Spinal cord (tissue), 10 donors: ENCODE data around the gene MOGAT1. TPM values are rescaled to one million over a fixed set of nuclear protein-coding genes. Genes with fewer than 3 reads are reported as not detected.
"Not testable (repeated sequence)": the region's sequence is repeated elsewhere in the genome, so short reads cannot be mapped to it uniquely, and the experiment has no call there.

Source experiments
- DNase-seq, 6 donors: peaks; one replicate each; pipeline versions ENCODE4 v3.0.0 to v3.0.0-alpha.2; 2013 to 2015; ENCODE audit warnings: low spot score in 6 of 6, low read depth in 4 of 6
- H3K27ac ChIP-seq: one replicate; pipeline ENCODE4 v1.5.1; 2013; ENCODE audit warnings: low read depth, low read length, control low read depth
- H3K27me3 ChIP-seq: one replicate; pipeline ENCODE4 v1.6.1; 2013; ENCODE audit warnings: low read length; ENCODE audit not compliant: control insufficient read depth, insufficient read depth
- H3K36me3 ChIP-seq: one replicate; pipeline ENCODE4 v1.6.1; 2013; ENCODE audit warnings: low read length; ENCODE audit not compliant: control insufficient read depth, insufficient read depth
- H3K4me1 ChIP-seq: one replicate; pipeline ENCODE4 v1.6.1; 2013; ENCODE audit warnings: low read length; ENCODE audit not compliant: control insufficient read depth, insufficient read depth
- H3K4me3 ChIP-seq: one replicate; pipeline ENCODE4 v1.5.1; 2013; ENCODE audit warnings: low read depth, low read length, control low read depth
- H3K9me3 ChIP-seq: one replicate; pipeline ENCODE4 v1.6.1; 2013; ENCODE audit warnings: low read length; ENCODE audit not compliant: control insufficient read depth, insufficient read depth
- WGBS: methylation state at CpG from one replicate; pipeline ENCODE4 v1.1.5; 2013; ENCODE audit warnings: missing lambda C conversion rate; ENCODE audit not compliant: insufficient coverage; 5-methylcytosine and 5-hydroxymethylcytosine counted together
- polyA plus RNA-seq, 2 donors: library from polyadenylated mRNA; unstranded; fragments of 120-200 nt; gene quantifications; one replicate each; pipeline ENCODE4 v1.2.1, GENCODE V29; 2013; ENCODE audit not compliant: insufficient read length in 2 of 2
- total RNA-seq, 2 donors: library from RNA; depleted of rRNA in 1 of 2; stranded (reverse); fragments of 120-200 nt in 1 of 2; fragments of >200 nt in 1 of 2; gene quantifications; one replicate each; pipeline versions ENCODE4 v1.2.3 to v1.2.4, GENCODE V29; 2013 to 2014
- donor health status: healthy.

Gene MOGAT1
- total and polyA plus RNA-seq, 4 donors, result 0.20 to 0.22 (median 0.20) TPM; not detected in 1

GRCh38 chr2:222688917-222689316 lies 17.5 kb downstream of the MOGAT1 start:
- no CpG with 5 or more reads among the region's 2 CpGs for WGBS
- DNase-seq, result no peak
- no peak overlapping the region for H3K4me3 ChIP-seq

DNA sequence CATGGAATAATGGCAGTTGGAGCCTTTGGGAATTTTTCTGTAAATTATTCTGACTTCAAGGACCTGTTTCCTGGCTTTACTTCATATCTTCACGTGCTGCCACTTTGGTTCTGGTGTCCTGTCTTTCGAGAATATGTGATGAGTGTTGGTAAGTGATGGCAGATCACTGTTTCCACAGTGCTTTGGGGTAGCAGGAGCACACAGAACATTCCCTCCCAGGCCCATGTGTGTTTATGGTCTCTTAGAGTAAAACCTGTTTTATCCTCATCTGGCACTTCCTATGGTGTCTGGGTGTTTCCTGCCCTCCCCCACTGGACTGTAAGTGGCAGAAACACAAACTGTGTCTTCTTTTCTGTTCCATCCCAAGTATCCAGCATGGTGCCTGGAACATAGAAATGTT lies 17.9 kb downstream of the MOGAT1 start:
- Histone ChIP-seq H3K27ac (no peak overlapping the region), H3K9me3 (no peaks in the 10 kb centered on the region)

More at GRCh38 chr2:222688917-222689316, 17.5 kb downstream of the MOGAT1 start:
- no peak overlapping the region for H3K27ac ChIP-seq
- H3K4me1 ChIP-seq, result no peaks in the 10 kb centered on the region
- H3K36me3 ChIP-seq, result no peaks in the 10 kb centered on the region
- H3K27me3 ChIP-seq, result no peaks in the 10 kb centered on the region
- no peaks in the 10 kb centered on the region for H3K9me3 ChIP-seq

GRCh38 chr2:222690564-222691200 lies 19.2 kb downstream of the MOGAT1 start:
- H3K27ac ChIP-seq, result no peak overlapping the region
- WGBS, result 20% methylated on average over 1 of the region's 10 CpGs
- H3K27me3 ChIP-seq, result no peaks in the 10 kb centered on the region
- H3K4me1 ChIP-seq, result no peaks in the 10 kb centered on the region
- no peak overlapping the region for H3K4me3 ChIP-seq
- H3K9me3 ChIP-seq, result no peaks in the 10 kb centered on the region
- peak in 3 of 6 donors; percentile 47 to 85 (median 78) for DNase-seq
- no peaks in the 10 kb centered on the region for H3K36me3 ChIP-seq

More for the DNA sequence above, 17.9 kb downstream of the MOGAT1 start:
- DNase-seq, result no peak
- no CpG with 5 or more reads among the region's 2 CpGs for WGBS
- Histone ChIP-seq H3K36me3 (no peaks in the 10 kb centered on the region), H3K4me3 (no peak overlapping the region), H3K4me1 (no peaks in the 10 kb centered on the region), H3K27me3 (no peaks in the 10 kb centered on the region)

GRCh38 chr2:222693413-222693812 lies 22.0 kb downstream of the MOGAT1 start:
- not testable (repeated sequence) for H3K27ac ChIP-seq, H3K4me3 ChIP-seq, H3K27me3 ChIP-seq, H3K4me1 ChIP-seq, DNase-seq, H3K36me3 ChIP-seq, H3K9me3 ChIP-seq
- 89% methylated on average over 3 of the region's 5 CpGs for WGBS

GRCh38 chr2:222693837-222694236 lies 22.4 kb downstream of the MOGAT1 start:
- no peaks in the 10 kb centered on the region for H3K27me3 ChIP-seq
- no CpG with 5 or more reads among the region's 1 CpG for WGBS
- no peak overlapping the region for H3K4me3 ChIP-seq
- no peak overlapping the region for H3K27ac ChIP-seq
- DNase-seq, result no peak
- no peaks in the 10 kb centered on the region for H3K4me1 ChIP-seq
- no peaks in the 10 kb centered on the region for H3K36me3 ChIP-seq
- no peaks in the 10 kb centered on the region for H3K9me3 ChIP-seq

DNA sequence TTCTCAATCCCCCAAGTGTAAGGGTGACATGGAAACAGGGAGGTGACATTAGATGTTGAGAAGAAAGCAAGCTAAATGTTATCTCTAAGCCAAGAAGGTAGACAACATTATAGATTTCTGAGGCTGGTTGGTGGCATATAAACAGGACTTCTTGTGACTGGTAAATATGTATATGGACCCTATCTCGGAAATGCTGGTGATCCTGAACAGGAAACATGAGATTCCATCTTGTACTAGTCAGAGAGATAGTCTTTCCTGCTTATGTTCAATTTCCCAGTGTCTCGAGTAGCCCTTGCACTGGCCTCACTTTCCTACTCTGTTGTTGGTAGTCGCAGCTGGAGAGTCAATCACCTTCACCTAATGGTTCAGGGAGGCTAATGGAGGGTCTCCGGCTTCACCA lies 26.8 kb downstream of the MOGAT1 start:
- Histone ChIP-seq H3K4me3 (no peak overlapping the region), H3K9me3 (no peaks in the 10 kb centered on the region), H3K4me1 (no peaks in the 10 kb centered on the region), H3K36me3 (no peaks in the 10 kb centered on the region), H3K27me3 (no peaks in the 10 kb centered on the region), H3K27ac (no peak overlapping the region)
- DNase-seq, result no peak
- 100% methylated on average over 1 of the region's 4 CpGs for WGBS

- no peak overlapping the region for H3K27ac ChIP-seq
Measured at GRCh38 chr2:222701233-222701632, 29.8 kb downstream of the MOGAT1 start.

DNA sequence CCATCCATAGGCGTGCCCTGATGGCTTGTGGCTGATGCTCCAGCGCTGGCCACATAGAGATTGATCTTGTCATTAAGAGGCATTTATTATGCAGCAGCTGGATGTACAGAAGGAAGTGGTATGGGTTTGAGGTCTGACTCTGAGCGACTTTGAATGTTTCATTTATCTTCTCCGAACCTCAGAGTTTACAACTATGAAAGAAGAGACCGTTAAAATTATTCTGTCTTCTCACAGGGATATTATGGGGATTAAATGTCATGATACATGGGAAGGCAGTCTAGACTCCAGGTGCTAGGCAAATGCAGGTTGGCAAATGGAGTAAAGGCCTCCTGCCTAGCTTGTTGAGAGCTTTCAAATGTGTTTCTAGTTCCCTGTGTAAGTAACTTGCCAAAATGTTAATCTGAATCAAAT lies 30.3 kb downstream of the MOGAT1 start:
- Histone ChIP-seq H3K9me3 (no peaks in the 10 kb centered on the region), H3K27me3 (no peaks in the 10 kb centered on the region), H3K27ac (no peak overlapping the region), H3K4me3 (no peak overlapping the region), H3K4me1 (no peaks in the 10 kb centered on the region), H3K36me3 (no peaks in the 10 kb centered on the region)
- DNase-seq, result no peak
- 73% methylated on average over 2 of the region's 5 CpGs for WGBS

More at GRCh38 chr2:222701233-222701632, 29.8 kb downstream of the MOGAT1 start:
- no peaks in the 10 kb centered on the region for H3K4me1 ChIP-seq
- no peaks in the 10 kb centered on the region for H3K9me3 ChIP-seq
- no peak overlapping the region for H3K4me3 ChIP-seq
- no peak for DNase-seq
- no peaks in the 10 kb centered on the region for H3K27me3 ChIP-seq
- 64% methylated on average over 1 of the region's 1 CpG for WGBS
- no peaks in the 10 kb centered on the region for H3K36me3 ChIP-seq

DNA sequence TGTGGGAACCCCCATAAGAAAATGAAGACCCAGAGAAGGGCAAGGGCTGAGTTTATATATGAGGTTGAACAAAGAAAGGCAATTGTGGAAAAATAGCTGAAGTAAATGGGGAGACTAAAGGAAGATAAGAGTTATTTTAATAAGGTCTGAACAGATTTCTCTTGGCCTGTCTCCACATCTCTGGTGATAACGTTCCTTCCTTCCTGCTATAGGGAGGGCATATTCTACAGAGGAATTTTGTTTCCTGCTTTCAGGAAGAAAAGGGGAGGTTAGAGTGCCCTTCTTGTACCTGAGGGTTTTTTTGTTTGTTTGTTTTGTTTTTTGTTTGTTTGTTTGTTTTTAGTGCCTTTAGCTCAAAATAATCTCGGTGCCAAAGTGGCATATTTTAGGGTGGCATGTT lies 31.6 kb downstream of the MOGAT1 start:
- WGBS, result 88% methylated on average over 1 of the region's 2 CpGs

GRCh38 chr2:222703886-222704285 lies 32.4 kb downstream of the MOGAT1 start:
- Histone ChIP-seq H3K27ac (no peak overlapping the region), H3K4me3 (no peak overlapping the region)

More for the DNA sequence above, 31.6 kb downstream of the MOGAT1 start:
- H3K27ac ChIP-seq, result no peak overlapping the region
- no peaks in the 10 kb centered on the region for H3K9me3 ChIP-seq
- no peaks in the 10 kb centered on the region for H3K27me3 ChIP-seq
- H3K4me3 ChIP-seq, result no peak overlapping the region
- no peak for DNase-seq
- H3K4me1 ChIP-seq, result no peaks in the 10 kb centered on the region
- no peaks in the 10 kb centered on the region for H3K36me3 ChIP-seq

More at GRCh38 chr2:222703886-222704285, 32.4 kb downstream of the MOGAT1 start:
- Histone ChIP-seq H3K27me3 (no peaks in the 10 kb centered on the region), H3K4me1 (peaks cover under 1% of the 10 kb centered on the region), H3K9me3 (no peaks in the 10 kb centered on the region), H3K36me3 (no peaks in the 10 kb centered on the region)
- peak in 2 of 6 donors; percentile 3 to 17 for DNase-seq
- WGBS, result no CpG with 5 or more reads among the region's 3 CpGs
